ENCODE data around the gene ZIC2.

DNA sequence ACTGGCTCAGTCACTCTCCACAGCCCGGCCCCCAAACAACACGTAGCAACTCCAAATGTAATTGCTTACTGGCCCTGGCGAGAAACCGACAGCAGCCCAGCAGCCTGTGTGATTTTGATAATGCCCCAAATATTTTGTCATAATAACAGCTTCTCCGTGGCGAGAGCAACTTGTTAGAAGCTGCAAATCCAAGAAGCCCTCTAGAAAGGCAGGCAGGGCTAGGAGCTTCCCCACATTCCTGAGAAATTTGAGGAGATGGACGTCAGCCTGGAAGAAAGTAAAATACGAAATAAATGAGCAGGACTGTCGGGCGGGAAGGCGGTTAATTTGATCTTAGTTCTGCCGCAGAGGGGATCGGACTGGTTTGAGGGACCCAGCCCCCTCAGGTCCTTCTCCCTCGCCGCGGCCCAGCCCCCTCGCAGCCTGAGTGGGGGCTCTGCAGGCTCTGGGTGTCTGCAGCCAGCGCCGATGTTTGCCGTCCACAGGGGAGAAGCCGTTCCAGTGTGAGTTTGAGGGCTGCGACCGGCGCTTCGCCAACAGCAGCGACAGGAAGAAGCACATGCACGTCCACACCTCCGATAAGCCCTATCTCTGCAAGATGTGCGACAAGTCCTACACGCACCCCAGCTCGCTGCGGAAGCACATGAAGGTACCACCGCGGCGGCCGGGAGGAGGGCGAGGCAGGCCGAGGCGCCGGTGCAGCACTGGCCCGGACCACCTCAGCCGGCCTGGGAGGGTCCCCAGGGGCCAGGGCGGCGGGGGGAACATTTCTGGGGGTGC, 3.1 kb downstream of the ZIC2 start:
- TF ChIP-seq CTCF (IDR thresholded peaks at IDR 0.05) (no peak), EZH2 (IDR thresholded peaks at IDR 0.05) (no peak)

Measured in neural progenitor cell (in vitro differentiated cells).